ENCODE results near the gene AUNIP.

Gene AUNIP

DNA sequence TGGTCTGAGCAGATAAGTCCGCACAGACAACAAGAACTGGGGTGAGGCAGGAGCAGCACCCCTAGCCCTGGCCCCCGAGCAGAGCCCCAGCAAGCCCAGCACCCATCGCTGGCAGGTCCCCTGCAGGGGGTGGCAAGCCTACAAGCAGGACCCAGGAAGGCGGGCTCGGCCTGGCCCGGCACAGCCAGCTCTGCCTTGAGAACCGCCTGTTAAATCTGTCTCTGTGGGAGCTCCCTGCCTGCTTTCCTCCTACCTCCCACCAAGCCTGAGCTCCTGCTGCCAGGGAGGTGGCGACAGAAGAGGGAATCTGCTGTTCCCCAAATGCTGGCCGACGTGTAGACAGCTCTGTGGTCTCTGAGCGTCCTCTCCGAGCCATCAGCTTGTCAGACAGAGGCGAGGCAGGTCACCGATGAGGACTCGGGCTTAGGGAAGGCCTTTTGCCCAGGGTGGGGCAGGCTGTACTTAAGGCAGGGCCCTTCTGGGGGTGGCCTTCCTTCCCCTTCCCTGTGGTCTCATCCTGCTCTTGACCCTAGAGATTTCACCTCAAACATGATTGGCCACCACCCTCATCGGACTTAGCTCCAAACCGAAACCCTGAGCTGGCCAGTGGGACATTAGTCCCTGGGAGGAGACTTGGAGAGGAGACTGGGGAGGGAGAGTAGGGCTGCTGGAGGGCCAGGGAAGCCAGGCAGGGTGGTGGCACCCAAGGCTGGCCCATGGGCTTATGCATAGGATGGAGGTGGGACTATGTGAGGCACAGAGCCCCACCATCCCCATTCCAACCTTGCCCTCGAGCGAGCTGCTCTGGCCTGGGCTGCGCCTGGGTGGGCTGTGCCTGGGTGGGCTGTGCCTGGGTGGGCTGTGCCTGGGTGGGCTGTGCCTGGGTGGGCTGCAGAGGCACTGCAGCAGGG is 51.5 kb downstream of the AUNIP start:
- no peak for DNase-seq

DNA sequence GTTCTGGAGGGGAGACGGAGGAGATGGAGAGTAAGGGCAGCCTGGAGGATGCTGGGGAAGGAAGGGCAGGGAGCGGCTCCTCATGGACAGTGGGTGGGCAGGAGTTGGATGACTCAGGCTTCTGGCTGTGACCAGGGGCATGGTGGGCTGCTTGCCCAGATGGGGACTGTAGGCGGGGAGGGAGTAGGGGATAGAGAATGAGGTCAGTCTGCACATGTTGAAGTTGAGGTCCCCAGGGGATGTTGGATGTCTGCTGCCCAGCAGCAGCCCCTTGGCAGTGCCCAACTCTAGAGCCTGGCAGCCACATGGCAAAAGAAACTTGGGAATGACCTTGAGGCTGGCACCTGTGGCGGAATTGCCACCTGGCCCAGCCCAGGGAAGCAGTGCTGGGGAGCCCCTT is 52.8 kb downstream of the AUNIP start:
- DNase-seq: no peak

DNA sequence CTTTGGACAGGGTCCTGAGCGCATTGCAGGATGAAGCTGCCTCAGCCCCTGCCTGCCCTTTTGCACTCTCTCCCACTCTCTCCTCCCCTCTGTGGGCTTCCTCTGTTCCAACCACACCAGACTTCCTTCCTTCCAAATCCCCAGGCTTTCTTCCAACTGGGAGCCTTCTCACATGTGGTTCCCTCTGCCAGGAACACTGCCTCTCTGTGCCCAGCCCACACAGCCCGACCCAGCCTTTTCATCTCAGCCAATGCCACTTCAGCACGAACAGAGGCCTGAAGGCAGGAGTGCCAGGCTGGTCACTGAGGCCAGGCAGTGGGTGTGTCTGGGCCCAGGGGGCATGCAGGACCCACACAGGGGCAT is 53.4 kb downstream of the AUNIP start:
- no peak for DNase-seq

DNA sequence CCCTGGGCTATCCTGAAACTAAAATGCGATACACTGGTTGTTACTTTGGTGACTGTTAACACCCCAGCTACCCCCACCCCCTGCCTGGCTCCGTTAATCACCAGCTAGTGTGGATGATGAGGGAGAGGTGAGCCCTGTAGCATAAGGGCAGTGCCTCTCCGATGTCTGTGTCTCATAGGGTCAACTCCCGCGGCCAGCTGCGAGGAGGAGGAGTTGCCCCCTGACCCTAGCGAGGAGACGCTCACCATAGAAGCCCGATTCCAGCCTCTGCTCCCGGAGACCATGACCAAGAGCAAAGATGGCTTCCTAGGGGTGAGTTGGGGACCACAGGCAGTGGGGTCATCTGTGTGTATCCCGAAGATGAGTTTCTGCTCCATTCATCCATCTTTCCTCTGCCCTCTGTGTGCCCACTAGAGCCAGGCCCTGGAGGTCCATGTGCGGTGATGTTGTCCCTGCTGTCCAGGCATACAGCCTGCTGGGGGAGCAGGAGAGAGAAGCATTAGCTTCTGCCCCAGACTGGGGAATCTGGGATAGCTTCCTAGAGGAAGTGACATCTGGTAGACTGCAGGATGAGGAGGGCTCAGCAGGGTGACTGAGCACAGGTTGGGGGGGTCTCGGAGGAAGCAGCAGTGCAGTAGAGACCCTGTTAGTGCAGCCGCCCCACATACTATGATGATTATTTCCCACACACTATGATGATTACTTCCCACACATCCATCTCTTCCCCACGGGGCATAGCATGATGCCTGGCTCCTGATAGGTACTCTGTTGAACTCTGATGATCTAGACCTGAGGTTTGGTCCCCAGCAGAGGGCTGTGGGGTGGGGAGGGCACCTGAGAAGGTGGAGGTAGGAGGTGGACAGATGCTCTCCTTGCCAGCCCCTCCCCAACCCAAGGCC is 54.0 kb downstream of the AUNIP start:
- DNase-seq: no peak

DNA sequence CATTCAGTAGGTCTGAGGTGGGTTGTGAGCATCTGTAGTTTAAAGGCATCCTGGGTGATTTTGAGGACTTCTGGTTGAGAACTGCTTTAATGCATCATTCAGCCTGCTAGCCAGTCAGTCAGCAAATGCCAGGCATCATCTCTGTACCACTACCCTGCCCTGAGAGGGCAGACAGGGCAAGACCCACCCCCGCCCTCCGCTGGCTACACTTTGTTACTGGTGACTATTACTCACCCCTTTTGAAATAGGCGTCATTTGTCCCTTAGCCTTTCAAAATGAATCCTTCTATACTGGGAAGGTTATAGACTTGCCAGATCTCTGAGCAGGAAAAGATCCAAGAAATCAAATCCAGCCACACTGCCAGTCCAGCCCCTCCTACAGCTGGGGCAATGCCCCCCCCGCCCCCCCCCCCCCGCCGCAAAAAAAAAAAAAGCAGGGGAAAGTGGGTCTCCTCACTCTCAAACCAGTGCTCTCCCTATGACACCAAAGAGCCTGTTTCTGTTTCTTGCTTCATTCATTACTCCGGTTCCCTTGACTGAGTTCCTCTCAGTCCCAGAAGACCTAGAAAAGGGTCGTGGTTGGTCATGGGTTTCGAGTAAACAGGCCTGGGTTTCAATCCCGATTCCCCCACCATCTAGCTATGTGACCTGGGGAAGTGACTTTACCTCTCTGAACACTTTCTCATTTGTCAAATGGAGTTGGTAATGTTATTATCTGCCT is 54.9 kb downstream of the AUNIP start:
- DNase-seq: no peak

DNA sequence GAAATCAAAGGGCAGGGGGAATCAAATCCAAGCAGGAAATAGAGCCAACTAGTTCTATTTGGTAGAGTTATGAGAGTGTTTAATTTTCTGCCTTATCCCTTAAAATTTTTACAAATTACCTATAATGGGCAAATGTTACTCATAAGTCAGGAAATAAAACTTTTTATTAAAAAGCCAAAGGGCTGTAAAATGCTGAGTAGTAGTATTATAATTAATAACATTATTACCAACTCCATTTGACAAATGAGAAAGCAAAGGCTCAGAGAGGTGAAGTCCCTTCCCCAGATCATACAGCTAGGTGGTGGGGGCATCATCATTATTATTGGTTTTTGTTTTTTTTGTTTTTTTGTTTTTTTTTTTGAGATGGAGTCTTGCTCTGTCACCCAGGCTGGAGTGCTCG is 55.9 kb downstream of the AUNIP start:
- no peak for DNase-seq

DNA sequence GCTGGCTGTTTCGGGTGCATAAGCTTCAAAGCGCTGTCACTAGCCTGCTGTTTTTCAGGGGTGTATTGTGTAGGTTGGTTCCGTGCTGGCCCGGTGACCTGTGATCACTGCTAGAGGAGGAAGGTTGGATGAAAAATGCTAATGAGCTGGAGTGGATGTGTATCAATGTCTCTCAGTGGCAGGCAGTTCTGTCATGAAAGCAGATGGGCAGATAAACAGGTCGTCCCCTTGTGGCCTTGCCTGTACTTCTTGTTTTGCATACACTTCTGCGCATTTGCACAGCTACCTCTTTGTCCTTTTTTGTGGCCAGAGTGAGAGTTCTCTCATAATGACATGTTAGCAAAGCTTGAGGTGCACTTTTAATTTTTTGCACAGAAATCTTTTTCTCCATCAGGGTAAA is 56.3 kb downstream of the AUNIP start:
- no peak for DNase-seq

DNA sequence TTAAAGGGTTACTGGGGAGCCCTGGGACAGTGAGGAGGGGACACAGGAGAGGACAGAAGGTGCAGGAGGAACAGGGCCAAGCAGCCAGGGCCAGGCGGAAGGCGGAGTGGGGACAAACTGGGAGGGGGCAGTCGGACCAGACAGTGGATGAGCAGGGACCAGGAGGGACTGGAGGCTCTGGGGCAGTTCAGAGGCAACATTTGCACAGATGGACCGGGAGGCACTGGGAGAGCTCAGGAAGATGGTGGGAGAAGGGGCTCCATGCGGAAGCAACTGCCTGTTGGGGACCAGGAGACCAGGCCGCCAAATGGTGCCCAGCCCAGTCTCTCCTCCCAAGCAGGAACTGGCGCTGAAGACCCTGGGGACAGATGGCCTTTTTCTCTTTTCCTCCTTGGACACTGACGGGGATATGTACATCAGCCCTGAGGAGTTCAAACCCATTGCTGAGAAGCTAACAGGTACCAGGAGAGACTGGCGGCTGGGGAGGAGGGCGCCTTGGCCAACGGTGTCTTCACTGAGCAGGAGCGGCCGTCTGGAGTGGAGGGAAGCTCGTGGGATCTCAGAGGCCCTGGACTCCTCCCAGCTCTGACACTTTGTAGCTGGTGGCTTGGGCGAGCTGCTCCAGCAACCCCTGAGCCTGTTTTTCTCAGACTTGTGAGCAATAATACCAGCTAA is 58.4 kb downstream of the AUNIP start:
- no peak for DNase-seq

DNA sequence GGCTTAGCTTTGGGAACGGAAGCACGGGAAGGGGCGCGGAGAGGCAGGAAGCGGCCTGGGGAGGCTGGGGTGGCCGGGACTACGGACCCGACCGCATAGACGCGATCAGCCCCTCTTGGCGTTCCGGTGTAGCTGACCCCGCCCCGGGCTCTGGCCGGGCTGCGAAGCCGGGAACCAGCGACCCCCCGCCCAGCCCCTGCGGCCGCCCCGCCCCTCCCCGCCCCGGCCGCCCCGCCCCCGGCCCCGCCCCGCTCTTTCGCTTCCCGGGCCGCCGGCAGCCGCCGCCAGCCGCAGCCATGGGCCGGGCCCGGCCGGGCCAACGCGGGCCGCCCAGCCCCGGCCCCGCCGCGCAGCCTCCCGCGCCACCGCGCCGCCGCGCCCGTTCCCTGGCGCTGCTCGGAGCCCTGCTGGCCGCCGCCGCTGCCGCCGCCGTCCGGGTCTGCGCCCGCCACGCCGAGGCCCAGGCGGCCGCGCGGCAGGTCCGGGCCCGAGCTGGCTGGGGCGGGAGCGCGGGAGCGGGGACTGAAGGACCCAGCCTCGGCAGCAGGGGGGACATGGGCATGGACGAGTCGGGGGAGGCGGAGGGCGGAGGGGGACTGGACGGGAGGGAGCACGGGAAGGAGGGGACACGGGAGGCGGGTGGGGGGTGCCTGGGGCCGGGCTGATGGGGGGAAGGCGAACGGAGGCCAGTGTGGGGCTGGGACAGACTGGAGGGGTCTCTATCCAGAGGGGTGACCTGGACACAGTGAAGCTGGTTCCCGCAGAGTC is 59.1 kb downstream of the AUNIP start, which contains the start of gene SELENON:
SELENON (plus strand) TSS at position 259 of the 768 bp plus-strand sequence; CDS start at position 297, 38 bp downstream.
- DNase-seq: peak; percentile 52

DNA sequence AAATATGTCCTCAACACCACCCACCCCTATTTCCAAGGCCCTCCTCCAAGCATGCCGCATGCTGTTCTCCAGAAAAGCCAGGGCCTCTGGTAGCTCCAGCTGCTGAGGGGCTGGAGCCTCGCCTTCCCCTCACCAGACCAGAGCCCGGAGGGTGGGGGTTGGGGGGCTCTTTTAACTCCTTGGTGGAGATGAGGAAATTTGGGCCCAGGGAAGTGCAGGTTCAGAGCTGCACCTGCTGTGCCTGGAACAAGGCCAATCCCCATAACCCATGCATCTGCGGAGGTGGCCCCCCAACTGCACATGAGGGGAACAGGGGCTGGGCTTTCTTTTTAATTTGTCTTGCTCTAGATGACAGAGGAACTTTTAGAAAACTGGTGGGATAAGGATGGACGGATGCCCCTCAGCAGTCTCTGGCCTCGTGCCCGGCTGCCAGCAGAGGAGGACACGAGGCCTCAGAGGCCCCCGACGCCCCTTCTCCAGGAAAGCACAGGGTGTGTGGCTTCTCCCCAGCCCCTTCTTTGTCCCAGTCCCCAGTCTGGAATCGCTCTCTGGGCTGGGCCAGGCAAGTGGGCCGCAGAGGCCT is 59.8 kb downstream of the AUNIP start:
- peak; percentile 49 for DNase-seq

DNA sequence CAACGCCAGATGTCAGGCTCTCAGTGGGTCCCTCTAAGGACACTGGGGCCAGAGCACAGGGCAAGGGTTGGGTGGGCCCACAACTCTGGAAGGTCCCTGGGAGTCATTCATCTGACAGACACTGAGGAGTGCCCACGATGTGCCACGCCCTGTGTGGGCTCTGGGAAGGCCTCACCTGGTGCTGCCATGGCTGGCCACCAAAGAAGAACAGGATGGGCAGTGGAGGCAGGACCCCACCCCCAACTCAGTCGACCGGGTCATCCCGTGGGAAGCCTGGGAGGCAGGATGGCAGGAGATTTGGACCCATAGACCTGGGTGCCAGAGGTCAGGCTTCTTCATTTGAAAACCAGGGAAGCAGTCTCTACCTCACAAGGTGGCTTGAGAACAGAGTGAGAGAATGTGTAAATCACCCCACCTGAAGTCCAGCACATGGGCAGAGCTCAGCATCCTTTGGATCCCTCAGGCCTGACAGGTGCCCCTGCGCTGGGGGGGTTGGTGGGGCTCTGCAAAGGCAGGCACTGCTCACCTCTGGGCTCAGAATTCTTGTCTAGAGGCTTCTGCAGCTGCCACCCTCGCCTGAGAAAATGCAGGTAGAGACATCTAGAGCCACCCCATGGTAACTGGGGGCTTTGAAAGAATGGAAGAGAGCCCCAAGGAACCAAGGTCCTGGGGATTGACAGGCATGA is 60.4 kb downstream of the AUNIP start:
- no peak for DNase-seq

DNA sequence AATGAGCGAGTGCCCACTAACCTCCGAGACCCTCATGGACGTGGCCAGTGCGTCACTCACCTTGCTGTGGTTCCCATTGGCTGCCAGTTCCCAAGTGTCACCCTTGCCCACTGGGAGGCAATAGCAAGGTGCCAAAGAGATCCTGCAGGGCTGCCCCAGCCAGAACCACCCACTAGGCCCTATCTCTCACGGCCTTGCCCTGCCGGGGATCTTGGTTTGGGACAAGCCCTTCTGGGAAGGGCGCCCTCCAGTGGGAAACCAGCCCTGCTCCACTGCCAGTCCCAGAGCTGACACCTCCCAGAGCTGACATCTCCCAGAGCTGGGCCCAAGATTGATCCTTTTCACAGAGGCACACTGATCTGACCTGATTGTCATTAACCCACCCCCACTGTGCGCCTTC is 61.3 kb downstream of the AUNIP start:
- no peak for DNase-seq

DNA sequence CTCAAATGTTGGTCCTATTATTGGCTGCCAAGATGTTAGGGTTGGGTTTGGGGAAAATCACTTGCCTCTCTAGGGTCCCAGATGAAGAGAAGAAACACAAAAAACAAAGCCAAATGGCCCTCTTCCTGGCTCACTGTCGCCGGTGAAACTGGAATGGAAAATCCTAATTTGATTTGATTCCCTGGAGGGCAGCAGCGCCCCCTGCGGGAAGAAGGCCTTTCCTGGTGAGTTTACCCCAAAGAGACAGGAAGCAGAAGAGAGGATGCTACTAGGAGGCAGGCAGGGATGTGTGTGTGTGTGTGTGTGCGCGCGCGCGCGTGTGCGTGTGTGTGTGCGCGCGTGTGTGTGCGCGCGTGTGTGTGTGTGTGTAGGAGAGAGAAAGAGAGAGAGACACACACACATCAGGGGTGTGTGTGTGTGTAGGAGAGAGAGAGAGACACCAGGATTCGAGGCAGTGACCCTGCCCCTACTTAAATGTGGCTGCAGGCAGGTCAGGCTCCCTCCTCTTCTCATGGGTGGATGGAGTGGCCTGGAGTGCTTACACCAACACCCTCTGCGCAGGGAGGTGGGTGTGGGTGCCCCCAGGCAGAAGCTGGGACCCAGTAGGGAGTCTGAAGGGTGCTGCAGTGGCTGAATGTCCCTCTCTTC is 62.3 kb downstream of the AUNIP start:
- DNase-seq: peak; percentile 91

DNA sequence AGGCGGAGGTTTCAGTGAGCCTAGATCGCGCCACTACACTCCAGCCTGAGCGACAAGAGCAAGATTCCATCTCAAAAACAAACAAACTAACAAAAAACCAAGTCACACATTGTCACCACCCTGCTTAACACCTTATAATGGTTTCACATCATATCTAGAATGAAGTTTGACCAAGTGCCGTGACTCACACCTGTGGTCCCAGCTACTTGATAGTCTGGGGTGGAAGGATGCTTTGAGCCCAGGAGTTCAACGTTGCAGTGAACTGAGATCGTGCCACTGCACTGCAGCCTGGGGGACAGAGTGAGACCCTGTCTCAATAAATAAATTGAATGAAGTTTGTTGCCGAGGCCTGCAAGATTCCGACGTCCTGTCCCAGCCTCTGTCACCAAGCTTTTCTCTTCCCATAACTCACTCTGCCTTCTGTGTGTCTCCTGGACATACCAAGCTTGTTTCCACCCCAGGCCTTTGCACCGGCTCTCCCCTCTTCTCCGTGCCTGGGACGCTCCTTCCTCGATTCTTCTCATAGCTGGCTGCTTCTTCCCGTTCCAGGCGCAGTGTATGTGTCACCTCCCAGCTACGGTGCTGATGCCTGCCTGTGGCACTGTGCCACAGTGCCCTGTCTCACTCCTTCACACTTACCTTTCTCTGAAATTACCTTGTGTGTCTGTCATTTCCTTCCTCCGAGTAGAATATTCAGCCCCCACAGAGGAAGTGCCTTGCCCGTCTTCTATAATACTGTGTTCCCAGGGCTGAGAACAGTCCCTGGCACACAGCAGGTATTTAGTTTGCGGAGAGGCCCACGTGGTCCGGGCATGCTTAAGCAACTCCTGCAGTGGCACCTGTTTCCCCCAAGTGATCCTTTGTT is 63.1 kb downstream of the AUNIP start:
- peak; percentile 91 for DNase-seq

DNA sequence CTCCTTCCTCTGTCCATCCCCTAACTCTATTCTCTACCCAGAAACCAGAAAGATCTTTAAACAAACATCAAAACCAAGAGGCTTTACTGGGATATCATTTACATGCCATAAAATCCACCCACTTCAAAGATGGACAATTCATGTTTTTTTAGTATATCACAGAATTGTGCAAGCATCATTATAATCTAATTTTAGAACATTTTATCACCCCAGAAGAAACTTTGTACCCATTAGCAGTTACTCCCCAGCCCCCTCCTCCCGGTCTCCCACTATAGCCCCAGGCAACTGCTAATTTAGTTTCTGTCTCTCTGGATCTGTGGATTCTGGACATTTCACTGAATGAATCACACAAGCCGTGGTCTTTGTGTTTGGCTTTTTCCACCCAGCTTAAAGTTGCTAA is 64.0 kb downstream of the AUNIP start:
- no peak for DNase-seq

DNA sequence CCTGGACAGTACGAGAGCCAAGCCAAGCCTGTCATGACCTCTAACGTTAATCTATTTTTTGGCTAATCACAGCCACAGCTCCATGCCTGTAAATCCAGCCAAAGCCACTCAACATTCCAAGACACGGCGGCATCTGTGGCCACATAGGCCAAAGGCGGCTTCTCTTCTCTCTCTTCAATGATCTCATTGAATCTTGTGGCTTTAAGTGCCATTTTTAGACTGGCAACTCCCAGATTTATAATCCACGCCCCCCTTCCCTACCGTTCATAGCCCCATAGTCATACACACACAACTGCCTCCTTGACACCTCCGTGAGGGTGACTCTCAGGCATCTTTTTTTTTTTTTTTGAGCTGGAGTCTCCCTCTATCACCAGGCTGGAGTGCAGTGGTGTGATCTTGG is 64.9 kb downstream of the AUNIP start:
- DNase-seq: no peak

DNA sequence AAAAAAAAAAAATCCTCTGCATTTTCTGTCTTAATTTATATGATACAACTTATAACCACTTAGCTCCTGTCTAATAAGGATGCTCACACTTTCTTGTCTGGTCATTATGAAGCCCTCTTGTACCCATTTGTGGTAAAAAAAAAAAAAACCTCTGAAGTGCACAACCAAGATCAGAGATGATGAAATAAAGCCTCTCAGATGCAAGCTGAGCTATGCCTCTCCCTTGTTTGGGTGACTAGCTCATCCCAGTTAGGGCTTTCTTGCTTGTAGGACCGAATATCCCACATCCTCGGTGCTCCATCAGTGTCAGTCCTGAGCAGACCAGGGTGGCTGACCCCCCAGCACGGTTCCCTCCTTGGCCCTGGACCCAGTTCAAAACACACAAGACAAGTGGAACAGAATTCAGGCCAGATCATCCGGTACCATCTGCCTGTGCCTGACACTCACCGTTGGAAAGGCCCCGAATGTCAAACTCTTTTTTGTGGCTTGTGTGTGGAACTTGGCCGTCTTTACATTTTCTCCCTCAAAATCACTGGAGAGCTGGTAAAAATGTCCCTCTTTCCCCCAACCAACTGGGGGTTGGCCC is 65.6 kb downstream of the AUNIP start:
- DNase-seq: no peak

DNA sequence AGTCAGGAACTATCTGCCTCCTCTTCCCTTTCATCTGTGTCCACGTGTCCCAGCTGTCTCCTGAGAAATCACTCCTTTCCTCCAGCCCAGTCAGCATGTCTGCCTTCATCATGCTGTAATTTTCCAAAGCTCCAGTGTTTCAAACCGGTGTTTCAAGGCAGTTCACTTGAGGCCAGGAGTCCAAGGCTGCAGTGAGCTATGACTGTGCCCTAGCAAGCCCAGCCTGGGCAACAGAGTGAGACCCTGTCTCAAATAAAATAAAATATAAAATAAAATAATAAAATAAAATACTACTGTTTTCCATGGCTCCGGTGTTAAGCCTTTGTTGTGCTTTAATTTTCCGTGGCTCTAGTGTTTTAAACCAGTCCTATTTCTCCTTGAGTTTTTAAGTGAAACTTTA is 67.1 kb downstream of the AUNIP start:
- no peak for DNase-seq

DNA sequence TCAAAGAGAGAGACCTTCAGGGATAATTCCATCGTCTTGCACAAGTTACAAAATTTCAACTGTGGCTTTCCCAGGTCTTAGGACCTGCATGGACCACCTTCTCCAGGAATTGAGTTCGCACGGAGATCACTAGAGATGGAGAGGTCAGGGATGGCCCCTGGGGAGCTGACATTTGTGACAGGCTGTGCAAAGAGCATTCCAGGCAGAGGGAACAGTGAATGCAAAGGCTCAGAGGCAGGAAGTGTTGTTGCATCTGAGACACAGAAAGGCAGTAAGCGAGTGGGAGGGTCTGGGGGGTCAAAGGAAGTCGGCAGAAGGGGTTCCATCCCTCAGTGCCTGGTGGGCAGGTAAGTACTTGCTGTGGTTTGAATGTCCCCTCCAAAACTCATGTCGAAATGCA is 68.8 kb downstream of the AUNIP start:
- DNase-seq: no peak

All from NCI-H1092 treated with DMSO at 0.1 percent for 48 hours (cell line).